C4-2B (cell line): ENCODE results near the gene FOXM1.

Source experiments
- H3K27ac ChIP-seq: fragments of 450-650 bp; 2 replicates; pipeline ENCODE4 v1.5.1; 2017
- ZFX ChIP-seq: fragments of 450-650 bp; IDR thresholded peaks from 2 replicates; pipeline ENCODE4 v1.6.1; 2017
- TF ChIP-seq, protein P1 (sequence below): fragments of 450-650 bp; conservative IDR thresholded peaks from 2 replicates; pipeline ENCODE4 v1.5.1; 2017; ENCODE audit warnings: mild to moderate bottlenecking

The FOXM1 gene

DNA sequence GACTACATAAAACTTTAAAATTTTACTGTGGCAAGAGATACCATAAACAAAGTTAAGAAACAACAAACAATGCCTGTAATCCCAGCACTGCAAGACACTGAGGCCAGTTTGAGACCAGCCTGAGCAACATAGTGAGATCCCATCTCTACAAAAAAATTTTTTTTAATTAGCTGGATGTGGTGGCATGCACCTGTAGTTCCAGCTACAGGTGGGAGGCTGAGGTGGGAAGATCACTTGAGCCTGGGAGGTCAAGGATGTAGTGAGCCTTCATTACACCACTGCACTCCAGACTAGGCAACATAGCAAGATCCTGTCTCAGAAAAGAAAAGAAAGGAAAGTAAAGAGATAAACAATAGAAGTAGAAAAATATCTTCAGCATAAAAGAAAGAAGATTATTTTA is 16.8 kb downstream of the FOXM1 start:
- H3K27ac ChIP-seq, result no peak overlapping the region
- TF ChIP-seq, protein P1, sequence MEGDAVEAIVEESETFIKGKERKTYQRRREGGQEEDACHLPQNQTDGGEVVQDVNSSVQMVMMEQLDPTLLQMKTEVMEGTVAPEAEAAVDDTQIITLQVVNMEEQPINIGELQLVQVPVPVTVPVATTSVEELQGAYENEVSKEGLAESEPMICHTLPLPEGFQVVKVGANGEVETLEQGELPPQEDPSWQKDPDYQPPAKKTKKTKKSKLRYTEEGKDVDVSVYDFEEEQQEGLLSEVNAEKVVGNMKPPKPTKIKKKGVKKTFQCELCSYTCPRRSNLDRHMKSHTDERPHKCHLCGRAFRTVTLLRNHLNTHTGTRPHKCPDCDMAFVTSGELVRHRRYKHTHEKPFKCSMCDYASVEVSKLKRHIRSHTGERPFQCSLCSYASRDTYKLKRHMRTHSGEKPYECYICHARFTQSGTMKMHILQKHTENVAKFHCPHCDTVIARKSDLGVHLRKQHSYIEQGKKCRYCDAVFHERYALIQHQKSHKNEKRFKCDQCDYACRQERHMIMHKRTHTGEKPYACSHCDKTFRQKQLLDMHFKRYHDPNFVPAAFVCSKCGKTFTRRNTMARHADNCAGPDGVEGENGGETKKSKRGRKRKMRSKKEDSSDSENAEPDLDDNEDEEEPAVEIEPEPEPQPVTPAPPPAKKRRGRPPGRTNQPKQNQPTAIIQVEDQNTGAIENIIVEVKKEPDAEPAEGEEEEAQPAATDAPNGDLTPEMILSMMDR, result no peak
- TF ChIP-seq ZFX, result no peak

DNA sequence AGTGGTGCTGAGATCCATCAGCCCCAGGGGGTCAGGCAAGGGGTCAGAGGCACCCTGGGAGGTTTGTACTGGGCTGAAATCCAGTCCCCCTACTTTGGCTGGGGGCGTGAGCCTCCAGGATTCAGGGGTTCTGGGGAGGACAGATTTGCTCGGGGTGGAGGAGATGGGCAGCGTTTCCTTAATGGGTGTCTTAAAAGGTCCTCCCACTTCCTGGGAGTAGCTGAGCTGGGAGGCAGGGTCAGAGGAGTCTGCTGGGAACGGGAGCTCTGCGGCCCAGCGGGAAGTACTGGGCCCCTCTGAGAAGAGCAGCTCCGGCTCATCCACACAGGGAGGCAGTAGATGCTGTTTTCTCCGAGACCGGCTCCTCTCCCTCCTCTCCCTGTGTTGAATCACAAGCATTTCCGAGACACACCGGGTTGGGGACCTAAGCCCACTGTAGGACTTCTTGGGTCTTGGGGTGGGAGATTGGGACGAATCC is 18.0 kb downstream of the FOXM1 start:
- TF ChIP-seq, protein P1, result no peak
- H3K27ac ChIP-seq, result no peak overlapping the region

DNA sequence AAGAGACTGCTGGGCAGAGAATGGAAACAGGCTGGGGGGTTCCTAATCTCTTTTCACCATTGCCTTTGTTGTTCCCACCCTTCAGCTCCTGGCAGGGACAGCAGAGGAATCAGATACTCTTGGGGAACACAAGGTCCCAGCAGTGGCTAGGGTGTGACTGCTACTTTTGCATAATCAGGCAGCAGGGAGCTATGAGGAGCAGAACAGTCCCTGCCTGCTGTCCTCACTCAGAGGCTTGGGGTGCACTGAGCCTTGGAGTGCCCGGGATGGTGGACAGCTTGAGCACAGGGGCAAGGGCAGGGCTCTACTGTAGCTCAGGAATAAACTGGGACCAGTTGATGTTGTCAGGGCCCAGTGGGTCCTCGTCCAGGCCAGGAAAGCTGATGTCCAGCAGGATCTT is 18.6 kb downstream of the FOXM1 start:
- no peak overlapping the region for H3K27ac ChIP-seq
- TF ChIP-seq ZFX, result no peak
- TF ChIP-seq, protein P1, result no peak

DNA sequence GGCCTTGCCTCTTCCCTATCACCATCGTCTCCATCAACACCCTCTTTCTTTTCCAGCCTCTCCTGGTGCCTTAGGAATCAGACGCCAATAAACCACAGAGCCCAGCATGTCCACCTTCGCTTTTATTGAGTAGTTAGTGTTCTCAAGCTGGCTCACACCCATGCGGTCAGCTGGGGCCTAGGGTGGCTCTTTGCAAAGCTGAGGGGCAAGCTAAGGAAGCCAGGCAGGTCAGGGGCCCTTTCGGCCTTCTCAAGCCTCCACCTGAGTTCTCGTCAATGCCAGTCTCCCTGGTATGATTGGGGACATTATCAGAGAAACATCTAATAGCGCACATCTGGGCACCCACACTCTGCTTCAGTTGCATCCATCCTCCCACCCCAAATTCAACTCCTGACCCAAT is 19.4 kb downstream of the FOXM1 start:
- no peak overlapping the region for H3K27ac ChIP-seq
- TF ChIP-seq ZFX, result no peak
- TF ChIP-seq, protein P1, result no peak

DNA sequence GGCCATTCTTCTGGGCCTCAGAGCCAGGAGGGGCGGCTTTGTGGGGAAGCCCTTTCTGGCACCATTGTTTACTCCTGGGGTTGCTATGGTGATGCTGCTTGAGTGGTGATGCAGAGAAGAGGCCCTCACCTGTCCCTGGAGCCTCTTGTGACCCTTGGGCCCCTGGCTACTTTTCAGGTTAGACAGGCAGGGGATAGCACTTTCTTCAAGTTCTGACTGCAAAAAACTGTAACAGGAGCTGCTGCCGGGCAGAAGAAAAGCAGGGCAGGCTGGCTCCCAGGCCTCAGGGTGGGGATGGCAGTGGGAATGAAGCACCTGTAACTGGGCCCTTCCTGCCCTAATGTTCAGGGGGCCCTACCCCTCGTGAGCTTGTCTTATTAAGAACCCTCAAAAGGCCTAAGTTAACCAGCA is 19.9 kb downstream of the FOXM1 start, which contains the start of gene TEX52:
TSS of gene TEX52 (minus strand) at position 19 of the 411 bp plus-strand sequence. CDS start at position 6, 13 bp downstream.
- TF ChIP-seq, protein P1, result no peak
- TF ChIP-seq ZFX, result no peak
- H3K27ac ChIP-seq, result no peak within 1 kb of the TSS

DNA sequence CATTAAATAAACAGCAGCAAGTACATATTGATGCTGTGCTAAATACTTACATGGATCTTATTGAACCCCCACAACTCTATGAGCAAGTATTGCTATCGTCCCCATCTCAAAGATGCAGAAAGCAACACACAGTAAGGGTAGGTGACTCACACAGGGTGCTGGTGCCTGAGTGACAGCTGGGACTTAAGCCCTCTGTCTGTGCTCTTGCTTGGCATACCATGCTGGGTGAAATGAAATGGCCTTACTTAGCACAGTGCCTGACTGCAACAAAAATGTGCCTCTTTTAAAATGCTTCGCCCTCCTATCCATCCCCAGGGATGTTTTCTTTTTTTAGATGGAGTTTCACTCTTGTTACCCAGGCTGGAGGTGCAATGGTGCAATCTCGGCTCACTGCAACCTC is 20.9 kb downstream of the FOXM1 start:
- no peak overlapping the region for H3K27ac ChIP-seq
- no peak for TF ChIP-seq ZFX
- TF ChIP-seq, protein P1, result no peak

DNA sequence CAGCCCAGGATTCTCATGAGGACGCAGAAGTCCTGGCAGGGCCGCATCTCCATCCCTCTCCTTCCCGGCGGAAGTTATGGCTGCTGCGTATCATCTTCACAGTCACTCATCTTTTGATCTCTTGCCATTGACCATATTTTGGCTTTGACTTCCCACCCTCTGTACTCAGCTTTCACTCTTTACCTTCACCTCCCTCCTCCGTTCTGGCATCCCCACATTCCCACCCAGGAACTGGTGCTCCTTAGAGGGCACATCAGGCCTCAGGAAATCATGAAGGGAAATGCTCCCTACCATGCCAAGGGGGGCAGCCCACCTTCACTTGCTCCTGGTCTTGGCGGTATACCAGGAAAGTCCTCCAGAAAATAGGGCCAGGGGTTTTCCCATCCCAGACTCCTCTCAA is 21.4 kb downstream of the FOXM1 start:
- no peak overlapping the region for H3K27ac ChIP-seq
- TF ChIP-seq, protein P1, result no peak
- TF ChIP-seq ZFX, result no peak
